ENCODE measurements around the gene DNAH17.

Gene DNAH17

DNA sequence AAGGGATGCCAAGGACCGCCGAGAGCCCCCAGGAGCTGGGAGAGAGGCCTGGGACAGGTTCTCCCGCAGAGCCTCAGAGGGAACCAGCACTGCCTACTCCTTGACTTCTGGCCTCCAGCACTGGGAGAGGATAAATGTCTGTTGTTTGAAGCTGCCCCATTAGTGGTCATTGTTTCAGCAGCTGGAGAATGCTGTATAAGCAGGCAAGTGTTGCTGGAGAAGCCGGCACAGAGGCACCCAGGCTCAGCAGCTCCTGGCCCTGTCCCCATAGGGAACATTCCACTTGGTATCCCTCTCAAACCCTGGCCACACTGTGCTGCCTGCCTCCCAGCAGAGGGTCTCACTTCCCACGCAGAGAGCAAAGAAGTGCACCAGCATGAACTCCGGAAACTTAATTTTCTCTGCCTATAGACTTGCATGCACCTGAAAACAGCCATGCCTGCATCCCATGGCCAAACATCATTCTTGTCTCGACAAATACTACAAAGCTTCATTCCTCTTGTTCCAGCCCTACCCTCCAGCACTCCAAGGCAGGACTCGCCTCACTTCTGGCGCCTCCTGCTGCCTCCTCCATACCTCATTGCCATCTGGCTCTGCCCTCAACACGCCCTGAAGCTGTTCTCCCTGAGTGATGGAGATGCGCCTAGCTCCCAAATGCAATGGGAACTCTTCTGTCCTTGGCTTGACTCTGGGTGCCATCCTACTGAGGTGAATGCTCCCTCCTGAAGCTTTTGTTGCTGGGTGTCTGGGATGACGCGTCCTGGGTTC, 88.1 kb downstream of the DNAH17 start:
- no peaks in the 10 kb centered on the region for H3K36me3 ChIP-seq (ENCODE audit: control insufficient read depth, insufficient read depth, low read length)

DNA sequence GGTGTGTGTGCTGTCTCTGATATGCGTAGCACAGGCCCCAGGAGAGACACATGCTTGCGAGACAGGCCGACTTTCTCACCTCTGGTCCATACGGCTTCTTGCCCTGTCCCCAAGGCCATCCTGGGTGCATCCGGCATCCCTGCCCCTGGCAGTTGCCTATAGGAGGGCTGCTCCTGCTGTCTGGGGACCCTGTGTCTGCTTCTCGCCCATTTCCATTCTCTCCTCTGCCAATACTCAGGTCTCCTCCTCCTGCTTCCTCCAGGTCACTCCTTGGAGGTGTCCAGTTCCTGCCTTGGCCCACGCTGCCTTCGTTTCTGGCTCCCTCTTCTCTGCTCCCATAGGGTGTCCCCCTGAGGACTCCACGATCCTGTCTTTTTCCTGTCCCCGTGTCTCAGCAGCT, 89.0 kb downstream of the DNAH17 start:
- Histone ChIP-seq H3K4me1 (ENCODE audit: control insufficient read depth, insufficient read depth, low read length) (no peaks in the 10 kb centered on the region), H3K4me3 (ENCODE audit: low read length) (no peak overlapping the region), H3K36me3 (ENCODE audit: control insufficient read depth, insufficient read depth, low read length) (no peaks in the 10 kb centered on the region), H3K27me3 (ENCODE audit: control insufficient read depth, insufficient read depth, low read length) (no peaks in the 10 kb centered on the region), H3K27ac (ENCODE audit: low read length) (no peak overlapping the region), H3K9me3 (ENCODE audit: control insufficient read depth, insufficient read depth, low read length) (no peaks in the 10 kb centered on the region)
- DNase-seq (ENCODE audit: low read depth, low spot score): no peak
- WGBS (ENCODE audit: insufficient coverage, insufficient read length): no CpG with 5 or more reads among the region's 10 CpGs

More for the DNA sequence above, 88.1 kb downstream of the DNAH17 start:
- Histone ChIP-seq H3K4me1 (ENCODE audit: control insufficient read depth, insufficient read depth, low read length) (no peaks in the 10 kb centered on the region), H3K4me3 (ENCODE audit: low read length) (no peak overlapping the region), H3K27ac (ENCODE audit: low read length) (no peak overlapping the region), H3K9me3 (ENCODE audit: control insufficient read depth, insufficient read depth, low read length) (no peaks in the 10 kb centered on the region), H3K27me3 (ENCODE audit: control insufficient read depth, insufficient read depth, low read length) (no peaks in the 10 kb centered on the region)
- WGBS (ENCODE audit: insufficient coverage, insufficient read length): no CpG with 5 or more reads among the region's 13 CpGs
- DNase-seq (ENCODE audit: low read depth, low spot score): no peak

DNA sequence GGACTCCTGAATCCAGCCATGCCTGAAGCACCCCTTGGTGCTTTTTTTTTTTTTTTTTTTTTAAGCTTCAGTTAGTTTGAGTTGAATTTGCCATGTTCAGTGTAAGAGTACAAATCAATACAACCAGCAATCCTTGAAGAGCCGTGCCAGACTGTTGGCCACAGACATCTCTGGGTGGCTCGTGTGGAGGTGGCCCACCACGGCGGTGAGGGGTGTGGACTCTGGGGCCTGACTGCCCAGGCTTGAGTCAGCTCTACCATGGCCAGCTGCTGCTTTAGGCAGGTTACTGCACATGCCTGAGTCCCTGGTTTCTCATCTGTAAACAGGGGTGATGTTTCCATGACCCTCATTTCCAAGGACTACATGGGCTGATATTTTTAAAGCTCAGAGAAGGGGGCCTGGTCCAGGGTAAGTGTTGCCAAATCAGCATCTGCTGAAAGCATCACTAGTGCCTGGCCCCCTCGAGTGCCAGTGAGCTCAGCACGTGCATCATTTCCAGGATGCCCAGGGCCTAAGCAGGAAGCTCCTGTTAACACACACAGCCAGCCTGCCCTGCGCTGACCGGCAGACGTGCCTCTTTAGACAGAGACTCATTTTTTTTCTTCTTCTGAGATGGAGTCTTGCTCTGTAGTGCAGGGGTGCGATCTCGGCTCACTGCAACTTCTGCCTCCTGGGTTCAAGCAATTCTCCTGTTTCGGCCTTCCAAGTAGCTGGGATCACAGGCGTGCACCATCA, 90.1 kb downstream of the DNAH17 start:
- WGBS (ENCODE audit: insufficient coverage, insufficient read length): no CpG with 5 or more reads among the region's 13 CpGs
- DNase-seq (ENCODE audit: low read depth, low spot score): no peak
- Histone ChIP-seq H3K36me3 (ENCODE audit: control insufficient read depth, insufficient read depth, low read length) (no peaks in the 10 kb centered on the region), H3K27ac (ENCODE audit: low read length) (no peak overlapping the region), H3K9me3 (ENCODE audit: control insufficient read depth, insufficient read depth, low read length) (no peaks in the 10 kb centered on the region), H3K27me3 (ENCODE audit: control insufficient read depth, insufficient read depth, low read length) (no peaks in the 10 kb centered on the region), H3K4me1 (ENCODE audit: control insufficient read depth, insufficient read depth, low read length) (no peaks in the 10 kb centered on the region), H3K4me3 (ENCODE audit: low read length) (no peak overlapping the region)

DNA sequence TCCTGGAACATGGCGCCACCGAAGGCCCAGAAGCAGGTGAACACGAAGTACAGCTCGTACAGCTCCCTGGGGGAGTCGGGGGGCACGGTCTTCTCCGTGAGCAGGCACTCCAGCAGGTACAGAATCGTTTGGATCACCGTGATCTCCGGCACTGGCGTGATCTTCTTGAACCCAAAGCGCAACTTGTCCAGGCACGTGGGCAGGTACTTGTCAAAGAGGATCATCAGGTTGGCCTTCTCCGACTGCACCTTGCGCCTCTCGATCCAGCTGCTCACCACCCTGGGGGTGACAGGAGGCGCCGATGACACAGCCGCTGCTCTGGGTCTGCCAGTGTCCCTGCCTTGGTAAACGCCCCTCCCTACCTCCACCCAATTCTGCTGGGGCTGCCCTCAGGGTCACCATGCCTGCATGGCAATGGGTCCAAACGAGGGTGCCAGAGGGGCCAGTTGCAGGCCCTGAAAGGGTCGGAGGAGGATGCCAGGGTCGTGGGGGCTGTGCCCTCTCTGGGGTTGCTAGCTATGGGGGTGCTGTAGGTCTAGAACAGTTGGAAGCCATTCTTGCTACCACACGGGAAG, 90.9 kb downstream of the DNAH17 start:
- H3K27ac ChIP-seq (ENCODE audit: low read length): no peak overlapping the region
- WGBS (ENCODE audit: insufficient coverage, insufficient read length): no CpG with 5 or more reads among the region's 24 CpGs
- DNase-seq (ENCODE audit: low read depth, low spot score): no peak
- no peaks in the 10 kb centered on the region for H3K4me1 ChIP-seq (ENCODE audit: control insufficient read depth, insufficient read depth, low read length)
- H3K27me3 ChIP-seq (ENCODE audit: control insufficient read depth, insufficient read depth, low read length): no peaks in the 10 kb centered on the region
- H3K9me3 ChIP-seq (ENCODE audit: control insufficient read depth, insufficient read depth, low read length): no peaks in the 10 kb centered on the region
- no peak overlapping the region for H3K4me3 ChIP-seq (ENCODE audit: low read length)
- H3K36me3 ChIP-seq (ENCODE audit: control insufficient read depth, insufficient read depth, low read length): no peaks in the 10 kb centered on the region

DNA sequence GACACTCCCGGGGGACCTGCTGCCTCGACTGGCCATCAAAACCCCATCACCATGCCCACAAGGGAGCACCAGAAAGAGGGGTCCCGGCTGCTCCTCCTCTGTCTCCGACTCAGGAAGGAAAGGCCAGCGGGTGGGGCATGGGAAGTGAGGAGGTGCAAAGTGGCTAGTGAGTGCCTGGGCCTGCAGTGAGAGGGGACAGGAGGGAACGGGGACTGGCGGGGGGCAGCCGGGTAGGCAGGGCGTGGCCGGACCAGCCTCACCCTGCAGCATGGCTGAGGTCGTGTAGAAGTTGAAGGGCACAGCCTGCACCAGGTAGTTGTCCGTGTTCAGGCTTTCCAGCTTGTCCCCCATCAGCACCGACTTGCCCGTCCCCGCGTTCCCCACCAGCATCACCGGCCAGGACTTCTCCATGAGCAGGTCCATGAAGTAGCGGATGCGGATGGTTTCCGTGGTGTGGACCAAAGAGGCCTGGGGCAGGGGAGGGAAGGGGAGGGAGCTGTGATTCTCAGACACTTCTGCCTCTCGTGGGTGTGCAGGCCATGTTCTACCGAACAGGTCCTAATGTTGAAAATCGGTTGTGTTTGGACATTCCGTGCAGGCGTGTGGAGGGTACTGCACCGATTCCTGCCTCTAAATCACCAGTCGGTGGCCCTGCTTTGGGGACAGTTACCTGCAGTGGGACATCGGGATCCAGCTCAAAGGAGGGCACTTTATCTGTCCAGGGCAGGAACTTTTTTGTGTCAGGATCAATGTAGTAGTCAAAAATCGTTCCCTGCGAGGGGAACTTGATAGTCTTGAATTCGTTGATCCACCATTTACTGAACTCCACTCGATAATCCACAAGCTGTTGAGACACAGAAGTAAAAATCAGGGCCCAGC, 91.7 kb downstream of the DNAH17 start:
- Histone ChIP-seq H3K27ac (ENCODE audit: low read length) (no peak overlapping the region), H3K27me3 (ENCODE audit: control insufficient read depth, insufficient read depth, low read length) (no peaks in the 10 kb centered on the region), H3K36me3 (ENCODE audit: control insufficient read depth, insufficient read depth, low read length) (no peaks in the 10 kb centered on the region), H3K4me3 (ENCODE audit: low read length) (peak overlapping the region; percentile 44; the same call in 1 of the 2 replicates), H3K4me1 (ENCODE audit: control insufficient read depth, insufficient read depth, low read length) (no peaks in the 10 kb centered on the region), H3K9me3 (ENCODE audit: control insufficient read depth, insufficient read depth, low read length) (no peaks in the 10 kb centered on the region)
- DNase-seq (ENCODE audit: low read depth, low spot score): no peak
- no CpG with 5 or more reads among the region's 32 CpGs for WGBS (ENCODE audit: insufficient coverage, insufficient read length)

DNA sequence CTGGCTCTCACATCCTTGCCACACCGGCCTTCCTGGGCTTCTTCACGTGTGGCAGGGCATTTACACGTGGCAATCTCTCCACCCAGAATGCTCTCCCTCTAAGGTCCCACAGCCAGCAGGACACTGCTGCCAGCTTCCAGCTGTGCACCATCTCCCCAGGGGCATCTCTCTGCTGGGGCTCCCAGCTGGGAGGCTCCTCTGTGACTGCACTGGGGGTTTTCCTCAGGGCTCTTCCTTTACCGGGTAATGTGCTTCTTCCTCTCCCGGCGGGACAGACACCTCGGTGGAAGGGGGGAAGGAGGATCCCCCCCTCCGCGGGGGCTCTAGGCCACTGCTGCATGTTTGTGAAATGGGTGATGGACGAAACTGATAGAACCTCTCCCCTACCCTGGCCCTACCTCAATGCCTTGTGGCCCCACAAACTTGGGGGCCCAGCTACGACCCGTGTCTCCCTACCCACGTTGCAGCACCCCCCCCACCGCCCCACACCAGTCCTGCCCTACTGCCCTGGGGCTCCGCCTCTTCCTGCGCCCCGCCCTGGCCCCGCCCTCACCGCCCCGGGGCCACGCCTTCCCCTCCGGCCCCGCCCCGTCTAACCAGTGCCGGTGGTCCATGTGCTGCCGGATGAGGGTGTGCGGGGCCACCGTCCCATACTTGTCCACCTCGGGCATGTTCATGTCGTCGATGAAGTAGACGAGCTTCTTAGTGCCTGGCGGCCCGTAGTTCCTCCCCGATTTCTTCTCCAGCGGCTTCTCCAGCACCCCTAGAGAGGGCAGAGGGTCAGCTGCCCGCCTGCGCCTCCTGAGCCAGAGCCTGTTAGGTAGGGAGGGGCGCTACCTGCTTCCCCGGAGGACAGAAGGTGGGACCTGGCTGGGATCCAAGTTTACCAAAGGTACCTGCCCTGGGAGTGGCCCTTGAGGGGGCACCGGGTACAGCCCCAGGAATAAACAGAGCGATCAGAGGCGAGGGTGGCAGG, 92.6 kb downstream of the DNAH17 start:
- no peak overlapping the region for H3K27ac ChIP-seq (ENCODE audit: low read length)
- H3K36me3 ChIP-seq (ENCODE audit: control insufficient read depth, insufficient read depth, low read length): no peaks in the 10 kb centered on the region
- peak overlapping the region; percentile 44; the same call in 1 of the 2 replicates for H3K4me3 ChIP-seq (ENCODE audit: low read length)
- H3K27me3 ChIP-seq (ENCODE audit: control insufficient read depth, insufficient read depth, low read length): no peaks in the 10 kb centered on the region
- no peaks in the 10 kb centered on the region for H3K9me3 ChIP-seq (ENCODE audit: control insufficient read depth, insufficient read depth, low read length)
- no peaks in the 10 kb centered on the region for H3K4me1 ChIP-seq (ENCODE audit: control insufficient read depth, insufficient read depth, low read length)
- WGBS (ENCODE audit: insufficient coverage, insufficient read length): no CpG with 5 or more reads among the region's 43 CpGs
- no peak for DNase-seq (ENCODE audit: low read depth, low spot score)

DNA sequence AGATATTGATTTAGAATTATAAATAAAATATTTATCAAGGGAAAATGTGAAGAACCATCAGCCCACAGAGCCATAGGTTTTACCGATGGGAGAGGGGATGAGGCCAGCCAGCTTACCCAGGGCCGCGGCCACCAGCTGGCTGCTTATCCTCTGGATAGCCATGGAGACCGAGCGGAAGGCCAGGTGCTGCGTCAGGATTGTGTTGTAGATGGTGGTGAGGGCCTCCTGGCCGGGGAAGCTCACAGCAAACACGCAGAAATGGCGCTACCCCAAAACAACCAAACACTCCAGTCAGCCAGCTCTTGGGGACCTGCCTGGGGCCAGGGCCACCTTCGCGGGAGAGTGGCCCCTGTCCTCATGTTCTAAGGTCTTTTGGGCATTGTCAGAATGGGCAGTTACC, 97.8 kb downstream of the DNAH17 start:
- DNase-seq (ENCODE audit: low read depth, low spot score): no peak
- Histone ChIP-seq H3K27me3 (ENCODE audit: control insufficient read depth, insufficient read depth, low read length) (no peaks in the 10 kb centered on the region), H3K9me3 (ENCODE audit: control insufficient read depth, insufficient read depth, low read length) (no peaks in the 10 kb centered on the region), H3K4me1 (ENCODE audit: control insufficient read depth, insufficient read depth, low read length) (no peaks in the 10 kb centered on the region), H3K27ac (ENCODE audit: low read length) (no peak overlapping the region), H3K4me3 (ENCODE audit: low read length) (no peak overlapping the region), H3K36me3 (ENCODE audit: control insufficient read depth, insufficient read depth, low read length) (no peaks in the 10 kb centered on the region)
- no CpG with 5 or more reads among the region's 11 CpGs for WGBS (ENCODE audit: insufficient coverage, insufficient read length)

DNA sequence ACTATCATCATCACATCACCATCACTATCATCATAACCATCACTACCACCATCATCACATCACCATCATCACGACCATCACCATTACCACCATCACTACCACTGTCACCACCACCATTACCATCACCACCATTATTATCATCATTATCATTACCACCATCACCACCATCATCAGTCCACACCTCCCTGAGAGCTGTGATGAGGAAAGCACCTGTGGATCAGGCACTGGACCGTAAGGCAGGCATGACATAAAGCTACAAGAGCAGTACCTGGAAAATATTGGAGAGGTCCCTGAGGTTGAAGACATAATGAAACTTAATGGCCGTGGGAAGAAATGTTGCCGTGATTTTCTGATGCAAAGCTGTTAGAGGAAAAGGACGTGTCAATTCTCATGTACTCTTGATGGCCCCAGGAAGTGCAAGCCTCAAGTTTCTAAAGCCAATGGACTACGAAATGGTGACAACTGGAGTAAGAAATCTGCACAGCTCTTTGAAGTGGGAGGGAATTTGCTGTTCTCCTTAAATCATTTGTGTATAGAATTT, 98.4 kb downstream of the DNAH17 start:
- H3K27ac ChIP-seq (ENCODE audit: low read length): no peak overlapping the region
- WGBS (ENCODE audit: insufficient coverage, insufficient read length): 100% methylated on average over 1 of the region's 6 CpGs
- no peak overlapping the region for H3K4me3 ChIP-seq (ENCODE audit: low read length)
- H3K27me3 ChIP-seq (ENCODE audit: control insufficient read depth, insufficient read depth, low read length): no peaks in the 10 kb centered on the region
- DNase-seq (ENCODE audit: low read depth, low spot score): no peak
- no peaks in the 10 kb centered on the region for H3K4me1 ChIP-seq (ENCODE audit: control insufficient read depth, insufficient read depth, low read length)
- no peaks in the 10 kb centered on the region for H3K9me3 ChIP-seq (ENCODE audit: control insufficient read depth, insufficient read depth, low read length)
- no peaks in the 10 kb centered on the region for H3K36me3 ChIP-seq (ENCODE audit: control insufficient read depth, insufficient read depth, low read length)

DNA sequence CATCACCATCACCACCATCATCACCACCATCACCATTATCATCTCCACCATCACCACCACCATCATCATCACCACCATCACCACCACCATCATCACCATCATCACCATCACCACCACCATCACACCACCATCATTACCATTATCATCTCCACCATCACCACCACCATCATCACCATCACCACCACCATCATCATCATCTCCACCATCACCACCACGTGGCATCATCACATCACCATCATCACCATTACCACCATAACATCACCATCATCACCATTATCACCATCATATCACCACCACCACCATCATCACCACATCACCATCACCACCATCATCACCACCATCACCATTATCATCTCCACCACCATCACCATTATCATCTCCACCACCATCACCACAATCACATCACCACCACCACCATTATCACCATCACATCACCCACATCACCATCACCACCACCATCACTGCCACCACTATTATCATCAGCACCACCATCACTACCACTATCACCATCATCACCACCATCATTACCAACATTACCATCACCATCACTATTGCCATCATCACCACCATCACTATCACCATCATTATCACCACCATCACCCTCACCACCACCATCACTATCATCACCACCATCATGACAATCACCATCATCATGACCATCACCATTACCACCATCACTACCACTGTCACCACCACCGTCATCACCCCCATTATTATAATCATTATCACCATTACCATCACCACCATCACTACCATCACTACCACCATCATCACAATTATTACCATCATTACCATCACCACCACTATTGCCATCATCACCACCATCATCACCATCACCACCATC, 99.1 kb downstream of the DNAH17 start:
- WGBS (ENCODE audit: insufficient coverage, insufficient read length): 100% methylated on average over 1 of the region's 2 CpGs
- Histone ChIP-seq H3K4me3 (ENCODE audit: low read length) (no peak overlapping the region), H3K27me3 (ENCODE audit: control insufficient read depth, insufficient read depth, low read length) (no peaks in the 10 kb centered on the region)

More for the DNA sequence above, 99.1 kb downstream of the DNAH17 start:
- H3K27ac ChIP-seq (ENCODE audit: low read length): no peak overlapping the region
- H3K4me1 ChIP-seq (ENCODE audit: control insufficient read depth, insufficient read depth, low read length): no peaks in the 10 kb centered on the region
- DNase-seq (ENCODE audit: low read depth, low spot score): no peak
- H3K9me3 ChIP-seq (ENCODE audit: control insufficient read depth, insufficient read depth, low read length): no peaks in the 10 kb centered on the region
- H3K36me3 ChIP-seq (ENCODE audit: control insufficient read depth, insufficient read depth, low read length): no peaks in the 10 kb centered on the region

Measured in iPS DF 6.9 (cell line).